ENCODE measurements around the gene ZBTB47.
A peak's percentile ranks its signal among the peaks of the same experiment; 100 is the strongest.

Gene ZBTB47

DNA sequence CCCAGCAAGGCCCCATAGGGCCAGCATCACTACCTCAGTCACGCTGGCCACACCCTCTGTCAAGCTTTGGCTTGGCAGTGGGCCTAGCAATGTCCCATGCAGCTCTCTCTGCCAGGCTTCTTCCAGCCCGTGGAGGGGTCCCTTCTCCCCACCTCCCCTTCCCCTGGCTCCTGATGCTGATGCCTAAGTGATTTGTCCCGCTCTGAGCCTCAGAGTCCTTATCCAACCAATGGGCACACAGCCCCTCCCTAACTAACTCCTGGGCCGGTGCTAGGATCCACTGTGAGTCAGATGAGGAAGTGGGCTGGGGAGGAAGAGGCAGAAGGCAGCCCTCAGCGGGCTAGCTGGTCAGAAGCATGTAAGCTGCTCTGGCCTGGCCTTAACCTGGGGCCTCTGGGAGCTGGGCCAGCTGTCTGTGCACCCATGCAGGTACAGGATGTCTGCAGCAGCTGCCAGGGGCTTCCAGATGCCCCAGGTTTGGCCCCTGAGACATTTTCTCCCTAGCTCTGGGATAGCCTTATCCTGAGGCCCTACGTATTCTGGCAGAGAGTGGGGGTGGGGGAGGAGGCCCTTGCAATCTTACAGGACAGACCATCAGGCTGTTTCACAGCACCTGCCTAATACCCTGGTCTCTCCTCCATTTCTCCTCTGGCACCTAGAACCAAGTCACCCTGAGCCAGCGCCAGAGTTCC lies 740 bp upstream of the ZBTB47 start:
- DNase-seq (ENCODE audit: low spot score), result peak; percentile 59
- TF ChIP-seq, protein P1, sequence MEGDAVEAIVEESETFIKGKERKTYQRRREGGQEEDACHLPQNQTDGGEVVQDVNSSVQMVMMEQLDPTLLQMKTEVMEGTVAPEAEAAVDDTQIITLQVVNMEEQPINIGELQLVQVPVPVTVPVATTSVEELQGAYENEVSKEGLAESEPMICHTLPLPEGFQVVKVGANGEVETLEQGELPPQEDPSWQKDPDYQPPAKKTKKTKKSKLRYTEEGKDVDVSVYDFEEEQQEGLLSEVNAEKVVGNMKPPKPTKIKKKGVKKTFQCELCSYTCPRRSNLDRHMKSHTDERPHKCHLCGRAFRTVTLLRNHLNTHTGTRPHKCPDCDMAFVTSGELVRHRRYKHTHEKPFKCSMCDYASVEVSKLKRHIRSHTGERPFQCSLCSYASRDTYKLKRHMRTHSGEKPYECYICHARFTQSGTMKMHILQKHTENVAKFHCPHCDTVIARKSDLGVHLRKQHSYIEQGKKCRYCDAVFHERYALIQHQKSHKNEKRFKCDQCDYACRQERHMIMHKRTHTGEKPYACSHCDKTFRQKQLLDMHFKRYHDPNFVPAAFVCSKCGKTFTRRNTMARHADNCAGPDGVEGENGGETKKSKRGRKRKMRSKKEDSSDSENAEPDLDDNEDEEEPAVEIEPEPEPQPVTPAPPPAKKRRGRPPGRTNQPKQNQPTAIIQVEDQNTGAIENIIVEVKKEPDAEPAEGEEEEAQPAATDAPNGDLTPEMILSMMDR (IDR thresholded peaks at IDR 0.05; ENCODE audit: extremely low read depth, missing control alignments), result no peak

DNA sequence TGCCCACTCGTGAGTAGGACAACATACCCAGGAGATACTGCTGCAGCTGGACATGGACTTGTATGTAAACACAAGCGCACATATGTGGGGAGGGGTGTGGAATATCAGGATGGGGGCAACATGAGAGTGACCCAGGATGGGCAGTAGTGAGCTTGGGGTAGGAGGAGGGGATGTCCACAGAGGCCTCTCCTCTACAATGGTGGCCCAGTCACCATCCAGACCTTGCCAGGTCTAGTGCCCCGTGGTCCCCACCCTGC lies 266 bp upstream of the ZBTB47 start:
- TF ChIP-seq, protein P1 (IDR thresholded peaks at IDR 0.05; ENCODE audit: extremely low read depth, missing control alignments), result no peak
- no peak for DNase-seq (ENCODE audit: low spot score)

DNA sequence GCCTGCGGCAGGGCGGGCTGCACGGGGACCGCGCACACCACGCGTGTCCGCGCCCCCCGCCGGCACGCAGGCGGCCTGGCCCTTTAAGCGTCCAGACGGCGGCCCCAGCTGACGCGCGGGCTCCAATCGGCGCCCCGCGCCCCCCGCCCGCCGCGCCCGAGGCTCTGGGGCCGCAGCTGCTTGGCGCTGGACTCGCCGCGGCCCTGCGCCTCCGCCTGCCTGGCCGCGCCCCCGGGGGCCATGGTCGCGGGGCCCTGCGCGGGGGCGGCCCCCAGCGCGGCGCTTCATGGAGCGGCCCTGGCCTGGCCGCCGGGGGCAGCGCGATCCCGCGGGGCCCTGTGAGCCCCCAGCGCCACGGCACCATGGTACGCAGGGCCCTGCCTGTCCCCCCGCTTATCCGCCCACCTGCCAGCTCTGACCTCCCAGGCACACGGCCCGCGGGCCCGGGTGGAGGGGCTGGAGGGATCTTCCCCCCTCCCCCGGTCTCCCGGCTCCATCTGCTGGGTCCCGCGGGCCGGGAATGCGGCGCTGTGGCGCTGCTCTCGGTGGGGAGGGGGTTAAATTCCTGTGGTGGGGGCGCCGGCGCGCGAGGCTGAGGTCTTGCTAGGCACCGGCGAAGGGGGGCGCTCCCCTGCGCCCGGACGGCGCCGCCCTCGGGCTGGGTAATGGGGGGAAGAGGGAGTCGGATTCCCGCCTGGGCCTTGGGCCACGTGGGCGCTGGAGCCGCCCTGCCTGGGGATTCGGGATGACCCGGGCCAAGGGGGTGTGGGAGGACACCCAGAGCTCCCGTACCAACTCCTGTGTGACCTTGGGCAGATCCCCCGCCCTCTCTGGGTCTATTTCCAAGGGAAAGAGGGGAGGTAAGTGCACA lies 1.1 kb downstream of the ZBTB47 start:
- peak; percentile 80 for DNase-seq (ENCODE audit: low spot score)
- TF ChIP-seq, protein P1 (IDR thresholded peaks at IDR 0.05; ENCODE audit: extremely low read depth, missing control alignments), result no peak

DNA sequence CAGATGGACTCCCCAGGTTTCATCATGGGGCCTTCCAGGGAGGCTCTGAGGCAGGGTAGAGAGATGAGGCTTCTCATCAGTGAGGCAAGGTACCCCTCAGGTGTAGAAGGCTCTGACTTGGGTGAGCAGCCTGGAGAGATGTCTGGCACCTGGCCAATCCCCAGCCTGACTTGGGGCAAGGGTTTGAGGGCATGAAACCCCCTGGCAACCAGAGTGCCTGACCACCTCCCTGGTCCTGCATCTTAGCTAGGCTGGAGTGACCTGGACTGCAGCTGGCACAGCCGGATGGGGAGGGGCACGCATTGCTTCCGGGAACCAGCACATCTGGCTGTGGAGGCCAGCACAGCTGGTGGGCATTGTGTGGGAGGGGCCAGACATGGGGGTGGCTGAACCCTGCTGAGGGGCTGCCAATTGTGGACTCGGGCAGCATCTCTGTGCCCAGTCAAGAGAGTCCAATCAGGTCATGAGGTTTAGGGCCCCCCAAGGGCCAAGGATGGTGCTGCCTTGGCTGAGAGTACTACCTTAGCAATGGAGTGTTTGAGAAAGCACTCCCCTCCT lies 1.9 kb downstream of the ZBTB47 start:
- TF ChIP-seq, protein P1 (IDR thresholded peaks at IDR 0.05; ENCODE audit: extremely low read depth, missing control alignments), result no peak
- DNase-seq (ENCODE audit: low spot score), result peak; percentile 52

DNA sequence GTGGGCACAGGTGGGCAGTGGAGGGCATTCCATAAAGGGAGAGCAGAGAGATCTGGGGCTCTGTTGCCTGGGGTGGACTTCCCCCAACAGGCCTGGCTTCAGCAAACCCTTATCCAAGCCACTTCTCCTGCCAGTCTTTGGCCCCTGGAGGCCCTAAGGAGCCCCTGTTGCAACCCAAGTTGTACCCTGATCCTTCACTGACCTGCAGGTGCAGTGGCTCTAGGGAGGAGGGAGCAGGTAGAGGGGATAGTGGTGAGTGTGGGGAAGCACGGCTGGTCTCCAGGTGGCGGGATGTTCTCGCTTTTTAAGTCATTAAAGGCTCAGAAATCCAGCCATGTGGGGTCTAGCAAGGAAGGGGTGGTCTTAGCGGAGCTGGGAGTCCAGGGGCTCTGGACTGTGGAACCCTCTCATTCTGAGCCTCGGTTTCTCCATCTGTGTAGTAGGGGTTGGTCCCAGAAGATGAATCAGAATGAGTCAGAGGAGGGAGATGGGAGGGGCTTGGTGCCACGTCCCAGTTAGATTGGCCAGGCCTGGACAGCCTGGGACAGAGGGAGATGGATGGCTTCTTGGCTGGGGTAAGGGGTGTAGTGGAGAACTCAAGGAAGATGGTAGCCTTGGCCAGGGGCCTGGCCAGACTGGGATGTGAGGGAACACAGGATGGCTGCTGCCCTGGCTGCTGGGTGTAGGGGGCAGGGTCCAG lies 2.6 kb downstream of the ZBTB47 start:
- no peak for DNase-seq (ENCODE audit: low spot score)
- TF ChIP-seq, protein P1 (IDR thresholded peaks at IDR 0.05; ENCODE audit: extremely low read depth, missing control alignments), result no peak

DNA sequence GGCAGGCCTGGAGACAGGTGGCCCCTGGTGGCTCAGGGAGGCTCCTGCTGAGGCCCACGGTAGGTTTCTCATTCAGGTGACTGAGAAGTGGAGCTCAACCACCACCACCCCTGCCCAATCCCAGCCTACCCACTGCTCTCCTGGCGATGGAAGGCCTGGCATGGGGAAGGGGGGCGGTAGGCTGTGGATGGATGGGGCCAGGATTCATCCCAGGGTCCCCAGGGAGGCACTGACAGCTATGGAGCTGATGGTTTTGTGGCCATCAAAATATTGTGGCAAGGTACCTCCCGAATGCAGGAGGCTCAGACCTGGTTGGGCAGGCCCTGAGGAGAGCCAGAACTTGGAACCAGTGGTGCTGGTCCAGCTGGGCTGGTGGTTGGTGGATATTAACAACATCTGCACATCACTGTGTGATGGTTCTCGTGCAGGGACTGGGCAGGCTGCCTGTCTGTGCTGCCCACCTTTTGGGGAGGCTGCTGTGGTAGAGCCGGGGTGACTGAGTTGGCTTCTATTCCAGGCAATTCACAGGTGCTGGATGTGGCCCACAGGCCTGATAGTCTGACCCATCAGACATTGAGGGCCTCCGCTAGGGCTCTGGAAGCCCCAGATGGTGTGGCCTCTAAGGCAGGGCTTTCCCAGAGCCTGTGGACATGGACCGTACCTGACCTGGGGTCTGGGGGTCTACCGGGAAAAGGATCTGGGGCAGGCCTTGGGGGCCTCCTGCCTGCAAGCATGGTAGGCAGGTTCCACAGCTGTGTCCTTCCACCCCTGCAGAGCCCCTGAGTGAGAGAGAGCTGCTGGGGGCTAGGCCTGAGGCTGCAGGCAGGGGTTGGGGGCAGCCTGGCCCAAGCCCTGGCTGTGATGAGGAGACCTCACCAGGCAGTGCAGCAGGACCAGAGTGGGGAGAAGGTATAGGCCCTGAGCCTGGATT lies 3.4 kb downstream of the ZBTB47 start:
- DNase-seq (ENCODE audit: low spot score), result no peak
- TF ChIP-seq, protein P1 (IDR thresholded peaks at IDR 0.05; ENCODE audit: extremely low read depth, missing control alignments), result no peak
